GM11168 (cell line): ENCODE data around the gene VPS35L.
"Not testable (repeated sequence)": the region's sequence is repeated elsewhere in the genome, so short reads cannot be mapped to it uniquely, and the experiment has no call there.

Source experiments
- in situ Hi-C: fragments of 300-500 bp; cut with MboI; formaldehyde crosslinking; loops from one replicate; pipeline ENCODE4 v1.12.0; 2022; ENCODE audit warnings: low sequenced_read_pairs; ENCODE audit not compliant: unreplicated experiment

Gene VPS35L

DNA sequence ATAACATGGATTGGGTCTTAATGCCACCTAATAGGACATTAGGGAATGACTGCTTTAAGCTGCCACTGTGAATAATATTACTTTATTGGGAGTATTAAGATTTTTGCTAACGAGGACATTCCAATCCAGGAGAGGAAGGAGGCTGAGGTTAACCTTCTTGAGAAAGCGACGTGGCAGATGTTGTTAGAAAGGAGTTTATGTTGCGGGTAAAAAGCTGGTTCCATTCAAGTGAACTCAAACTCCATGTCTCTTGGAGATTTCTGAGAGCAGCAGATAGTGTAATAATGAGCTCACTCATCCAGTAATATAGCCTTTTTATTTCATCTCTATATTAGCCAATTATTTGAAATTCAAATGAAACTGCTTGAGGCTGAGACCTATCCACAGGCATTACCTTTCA lies 87.0 kb downstream of the VPS35L start:
- in situ Hi-C loops, result no loop called here

DNA sequence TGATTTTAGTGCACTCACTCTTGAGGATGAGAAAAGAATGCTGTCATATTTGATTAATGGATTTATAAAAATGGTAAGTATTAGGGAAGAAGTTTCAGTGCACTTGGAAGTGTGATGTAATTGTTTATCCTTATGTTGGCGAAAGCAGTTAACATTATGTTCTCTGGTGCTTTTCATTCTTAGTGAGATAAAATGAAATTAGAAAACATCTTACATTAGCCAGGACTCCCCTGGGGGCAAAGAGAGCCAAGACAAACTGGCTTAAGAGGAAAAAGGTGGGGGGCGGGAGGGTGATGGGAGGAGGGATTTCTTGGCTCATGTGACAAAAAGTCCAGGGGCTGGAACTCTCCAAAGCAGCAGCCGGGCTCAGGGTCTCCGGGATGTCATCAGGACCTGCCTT lies 89.4 kb downstream of the VPS35L start:
- in situ Hi-C loops, result no loop called here

DNA sequence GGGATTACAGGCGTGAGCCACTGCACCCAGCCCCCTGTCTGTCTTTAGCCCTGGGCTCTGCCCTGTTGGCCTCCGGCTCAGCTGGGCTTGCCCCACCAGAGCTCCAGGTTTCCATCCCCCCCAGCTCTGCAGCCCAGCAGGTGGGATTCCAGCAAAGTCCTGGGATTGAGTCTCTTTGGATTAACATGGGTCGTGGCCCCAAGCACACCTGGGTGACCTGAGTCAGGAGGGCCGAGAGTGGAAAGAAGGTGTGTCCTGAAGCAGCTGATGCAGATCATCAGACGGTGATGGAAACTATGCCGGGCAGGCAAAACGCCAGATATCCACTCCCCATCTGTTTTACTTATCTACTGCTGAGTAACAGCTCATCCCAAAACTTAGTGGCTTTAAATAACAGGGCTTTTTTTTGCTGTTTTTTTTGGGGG lies 90.1 kb downstream of the VPS35L start:
- in situ Hi-C loops, result no loop called here

DNA sequence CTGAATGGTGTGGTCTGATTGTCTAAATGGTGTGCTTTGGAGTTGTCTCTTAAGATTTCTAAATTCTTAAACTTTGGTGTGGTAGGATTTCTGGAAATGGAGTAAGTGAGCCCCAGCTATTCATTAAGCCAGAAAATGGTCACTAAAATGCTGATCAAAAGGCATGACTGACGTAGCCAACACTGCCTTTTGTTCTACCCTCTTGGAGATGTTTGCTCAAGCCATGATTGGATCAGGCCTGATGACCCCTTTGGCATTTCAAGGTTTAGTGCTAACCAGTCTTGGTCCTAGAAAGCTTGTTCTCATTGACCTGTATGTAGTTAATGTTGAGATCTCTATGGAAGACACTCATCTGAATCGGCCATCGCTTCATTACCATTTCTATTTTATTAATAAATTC lies 94.5 kb downstream of the VPS35L start:
- in situ Hi-C loops, result no loop called here

DNA sequence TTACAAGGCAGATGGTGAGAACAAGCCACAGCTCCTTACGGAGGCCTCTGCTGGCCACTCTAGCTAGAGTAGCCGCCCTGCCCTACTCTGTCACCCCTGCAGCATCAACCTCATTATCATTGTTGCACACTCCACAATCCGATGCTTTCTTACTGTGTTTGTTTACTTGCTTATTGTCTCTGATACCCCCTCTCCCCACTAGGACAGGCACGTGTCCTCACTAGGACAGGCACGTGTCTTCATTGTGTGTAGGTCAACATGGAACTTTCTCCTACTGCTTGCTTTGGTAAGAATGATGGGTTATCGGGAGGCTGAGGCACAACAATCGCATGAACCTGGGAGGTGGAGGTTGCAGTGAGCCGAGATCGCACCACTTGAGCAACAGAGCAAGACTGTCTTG lies 98.6 kb downstream of the VPS35L start:
- in situ Hi-C loops, result no loop called here

DNA sequence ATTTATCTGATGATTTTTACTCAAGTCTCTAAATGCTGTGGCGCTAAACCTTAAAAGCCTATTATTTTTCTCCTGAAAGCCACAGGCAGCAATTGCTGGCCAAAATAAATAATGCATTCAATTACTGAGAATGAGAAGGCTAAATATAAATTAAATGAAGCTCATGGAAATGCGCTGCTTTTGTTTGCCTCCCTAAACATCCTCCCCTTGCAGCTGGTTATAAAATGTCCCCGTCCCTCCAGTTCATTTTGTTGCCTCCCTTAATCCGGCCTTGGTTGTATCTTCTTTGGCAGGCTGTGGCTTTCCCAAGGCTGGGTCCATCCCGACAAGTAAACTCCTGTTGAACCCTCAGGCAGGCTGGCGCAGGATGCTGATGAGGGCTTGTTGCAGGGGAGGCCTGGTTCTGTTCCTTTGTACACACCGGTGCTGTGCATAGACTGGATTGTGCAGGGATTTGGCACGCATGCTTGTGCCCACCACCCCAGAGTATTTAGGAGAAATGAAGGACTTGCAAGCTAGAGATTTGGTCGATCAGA lies 99.8 kb downstream of the VPS35L start:
- in situ Hi-C loops, result no loop called here

DNA sequence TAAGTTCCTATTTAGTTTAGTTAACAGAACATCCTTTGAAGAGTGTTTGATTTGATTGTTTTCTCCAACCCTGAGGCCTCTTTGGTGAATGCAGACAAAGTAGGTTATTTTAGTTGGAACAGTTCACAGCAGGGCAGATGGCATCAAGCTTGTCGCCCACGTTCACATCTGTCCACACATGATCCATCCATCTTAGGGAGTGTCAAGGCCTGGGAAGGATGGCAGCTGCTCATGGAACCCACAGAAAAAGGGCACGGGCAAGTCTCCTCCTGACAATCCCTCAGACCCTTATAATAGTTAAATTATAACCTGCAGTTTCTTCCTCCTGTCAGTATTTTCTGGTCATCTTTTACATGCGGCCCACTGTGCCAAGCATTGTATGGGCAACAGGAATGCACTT lies 102.3 kb downstream of the VPS35L start:
- in situ Hi-C loops, result no loop called here

DNA sequence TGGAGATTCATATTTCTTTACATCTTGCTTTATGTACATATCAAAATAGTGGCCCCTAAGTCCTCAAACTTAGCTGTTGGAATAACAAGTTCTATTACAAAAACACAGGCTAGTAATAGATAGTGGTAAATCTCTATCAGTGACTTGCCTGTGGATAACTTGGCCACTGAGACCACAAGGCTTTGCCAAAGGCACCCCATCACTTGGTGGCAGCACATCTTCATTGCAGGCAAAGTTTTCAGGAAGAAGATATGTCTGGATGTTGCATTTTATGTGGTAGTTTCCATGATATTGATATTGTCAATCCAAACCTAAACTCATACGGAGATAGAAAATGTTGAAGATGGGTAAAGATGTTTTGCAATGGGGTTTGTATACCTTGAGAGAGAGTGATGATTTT lies 104.1 kb downstream of the VPS35L start:
- in situ Hi-C loops, result no loop called here

DNA sequence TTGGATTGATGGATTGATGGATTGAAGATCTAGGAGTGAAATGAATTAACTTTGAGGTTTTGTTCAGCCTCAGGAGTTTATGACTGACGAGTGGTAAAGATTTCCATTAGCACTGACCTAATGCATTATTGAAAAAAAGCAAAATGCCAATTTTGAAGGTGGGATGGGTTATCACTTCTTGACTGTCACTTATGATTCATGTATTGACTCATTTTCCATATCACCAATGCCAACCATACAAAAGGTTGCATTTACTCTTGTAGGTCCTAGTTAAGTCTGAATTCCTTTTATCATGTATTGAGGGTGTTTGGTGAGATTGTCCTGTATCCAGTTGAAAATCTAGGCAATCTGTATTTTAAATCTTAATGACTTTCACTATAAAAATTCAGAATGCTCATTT lies 104.9 kb downstream of the VPS35L start:
- in situ Hi-C loops, result no loop called here

DNA sequence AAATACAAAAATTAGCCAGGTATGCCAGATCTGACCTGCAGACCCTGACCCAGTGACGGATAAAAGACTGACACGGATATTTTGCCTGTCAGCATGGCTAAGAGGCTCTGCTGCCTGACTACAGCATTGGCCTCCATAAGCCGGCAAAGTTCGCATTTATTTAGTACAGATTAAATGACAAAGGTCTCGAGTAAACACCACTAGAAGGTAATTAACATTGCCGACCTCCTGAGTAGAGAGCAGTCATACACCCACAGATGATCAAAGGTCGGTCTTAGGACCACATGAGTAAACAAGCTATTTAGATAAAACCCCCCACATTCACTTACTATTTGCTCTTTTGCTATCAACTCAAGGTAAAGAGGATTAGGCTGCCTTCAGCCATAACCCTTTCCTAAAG lies 106.8 kb downstream of the VPS35L start:
- in situ Hi-C loops, result no loop called here

DNA sequence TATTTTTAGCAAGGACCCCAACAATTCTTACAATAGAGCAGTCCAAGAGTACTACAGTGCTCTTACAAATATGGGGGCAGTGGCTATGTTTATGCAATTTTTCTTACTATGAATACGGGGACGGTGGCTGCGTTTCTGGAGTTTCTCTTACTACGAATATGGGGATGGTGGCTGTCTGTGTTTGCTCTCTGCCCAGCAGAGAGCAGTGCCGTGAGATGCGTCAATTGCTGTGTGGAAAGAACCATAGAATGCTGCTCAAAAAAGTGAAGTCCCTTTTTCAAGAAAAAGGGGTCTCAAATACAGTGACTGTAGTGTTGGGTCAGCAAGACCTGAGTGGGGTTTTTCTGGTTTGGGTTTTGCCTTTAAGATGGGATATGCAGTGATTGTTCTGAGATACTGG lies 108.7 kb downstream of the VPS35L start:
- in situ Hi-C loops, result no loop called here

DNA sequence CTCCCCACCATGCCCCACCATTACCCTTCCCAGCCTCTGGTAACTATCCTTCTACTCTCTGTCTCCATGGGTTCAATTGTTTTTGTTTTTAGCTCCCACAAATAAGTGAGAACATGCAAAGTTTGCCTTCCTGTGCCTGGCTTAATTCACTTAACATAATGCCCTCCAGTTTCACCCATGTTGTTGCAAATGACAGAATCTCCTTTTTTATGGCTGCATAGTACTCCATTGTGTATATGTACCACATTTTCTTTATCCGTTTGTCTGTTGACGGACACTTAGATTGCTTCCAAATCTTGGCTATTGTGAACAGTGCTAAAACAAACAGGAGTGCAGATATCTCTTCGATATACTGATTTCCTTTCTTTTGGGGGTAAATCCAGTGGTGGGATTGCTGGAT lies 109.8 kb downstream of the VPS35L start:
- in situ Hi-C loops, result not testable (repeated sequence)

DNA sequence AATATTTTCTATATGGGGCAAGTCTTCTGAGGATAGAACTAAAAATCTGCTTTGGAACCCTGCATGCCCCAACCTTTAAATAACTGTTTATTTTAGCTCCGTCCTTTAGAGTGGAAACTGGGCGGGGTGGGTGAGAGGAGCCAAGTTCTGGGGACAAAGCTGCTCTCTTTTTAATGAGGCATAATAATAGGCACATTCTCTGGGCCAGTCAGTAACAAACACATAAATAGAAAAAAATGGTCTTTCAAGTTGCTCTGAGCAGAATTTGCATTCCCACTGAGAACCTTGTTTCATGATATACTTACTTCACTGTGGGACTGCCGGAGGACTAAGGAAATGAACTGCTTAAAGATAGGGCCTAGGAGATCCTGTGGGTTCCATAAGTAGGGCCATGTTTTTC lies 111.0 kb downstream of the VPS35L start:
- in situ Hi-C loops, result no loop called here

DNA sequence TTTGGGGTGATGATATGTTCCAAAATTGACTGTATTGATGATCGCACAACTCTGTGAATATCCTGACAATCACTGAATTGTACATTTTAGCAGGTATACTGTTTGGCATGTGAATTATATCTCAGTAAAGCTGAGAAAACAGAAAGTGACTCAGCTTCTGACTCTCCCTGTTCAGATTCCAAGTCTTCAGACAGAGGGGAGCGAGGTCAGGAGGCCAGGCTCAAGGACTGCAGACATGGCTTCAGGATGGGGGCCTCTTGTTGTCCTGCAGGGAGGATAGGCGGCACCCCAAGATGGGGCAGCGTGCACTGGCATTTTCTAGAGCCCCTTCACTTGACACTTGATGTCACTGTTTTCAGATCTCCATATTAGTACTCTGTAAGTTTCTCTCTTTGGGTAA lies 116.9 kb downstream of the VPS35L start:
- in situ Hi-C loops, result no loop called here

DNA sequence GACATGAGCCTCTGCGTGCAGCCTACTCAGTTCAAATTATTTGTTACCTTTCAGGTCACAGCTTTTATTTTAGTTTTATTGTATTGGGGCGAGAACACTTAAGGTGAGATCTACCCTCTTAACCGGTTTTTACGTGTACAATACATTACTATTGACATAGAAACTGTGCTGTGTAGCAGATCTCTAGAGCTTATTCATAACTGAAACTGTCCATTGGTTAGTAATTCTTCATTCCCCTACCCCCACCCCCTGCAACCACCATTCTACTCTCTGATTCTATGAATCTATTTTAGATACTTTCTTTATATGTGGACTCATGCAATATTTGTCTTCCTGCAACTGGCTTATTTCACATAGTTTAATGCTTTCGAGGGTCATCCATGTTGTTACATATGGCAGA lies 119.0 kb downstream of the VPS35L start:
- in situ Hi-C loops, result no loop called here

DNA sequence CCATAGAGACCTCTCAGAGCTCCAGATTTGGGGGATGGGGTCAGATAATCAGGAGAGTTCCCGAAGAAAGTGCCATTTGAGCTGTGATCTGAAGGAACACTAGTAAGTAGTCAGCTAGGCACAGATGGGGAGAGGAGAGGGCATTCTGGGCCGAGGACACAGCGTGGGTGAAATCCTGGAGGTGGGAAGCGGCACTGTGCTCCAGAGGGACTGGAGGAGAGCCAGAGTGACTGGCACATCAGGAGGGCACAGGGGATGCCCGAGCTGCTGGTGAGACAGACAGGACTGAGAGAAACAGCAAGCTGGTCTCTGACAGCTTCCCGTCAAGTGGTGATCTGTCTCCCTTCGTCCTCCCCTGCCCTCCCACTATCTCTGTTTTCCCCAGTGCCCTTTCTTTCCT lies 121.9 kb downstream of the VPS35L start:
- in situ Hi-C loops, result no loop called here

DNA sequence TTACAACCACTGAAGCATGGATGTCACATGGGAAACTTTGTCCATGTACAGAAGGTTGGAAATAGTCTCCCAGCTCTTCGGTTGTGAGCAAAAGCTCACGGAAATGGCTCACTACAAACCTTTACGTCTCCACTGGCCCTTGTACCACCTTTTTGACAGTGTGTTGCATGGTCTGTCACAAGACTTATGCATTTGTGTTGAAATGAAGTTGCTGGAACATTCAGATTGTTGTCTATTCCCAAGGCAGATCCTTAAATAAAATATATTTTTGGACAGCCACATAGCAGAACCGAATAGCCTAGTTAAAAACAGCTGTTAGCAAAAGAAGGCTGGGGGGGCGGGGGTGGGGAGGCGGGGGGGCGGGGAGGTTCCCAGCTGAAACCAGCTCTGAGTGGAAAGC lies 123.3 kb downstream of the VPS35L start:
- in situ Hi-C loops, result no loop called here

DNA sequence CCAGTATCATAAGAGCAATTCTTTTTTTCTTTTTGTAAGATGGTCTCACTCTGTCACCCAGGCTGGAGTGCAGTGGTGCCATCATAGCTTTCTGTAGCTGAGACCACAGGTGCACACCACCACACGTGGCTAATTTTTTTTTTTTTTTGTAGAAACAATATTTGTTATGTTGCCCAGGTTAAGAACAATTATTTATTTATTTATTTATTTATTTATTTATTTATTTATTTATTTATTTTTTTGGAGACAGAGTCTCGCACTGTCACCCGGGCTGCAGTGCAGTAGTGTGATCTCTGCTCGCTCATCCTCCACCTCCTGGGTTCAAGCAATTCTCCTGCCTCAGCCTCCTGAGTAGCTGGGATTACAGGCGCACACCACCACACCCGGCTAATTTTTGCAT lies 123.8 kb downstream of the VPS35L start:
- in situ Hi-C loops, result not testable (repeated sequence)

DNA sequence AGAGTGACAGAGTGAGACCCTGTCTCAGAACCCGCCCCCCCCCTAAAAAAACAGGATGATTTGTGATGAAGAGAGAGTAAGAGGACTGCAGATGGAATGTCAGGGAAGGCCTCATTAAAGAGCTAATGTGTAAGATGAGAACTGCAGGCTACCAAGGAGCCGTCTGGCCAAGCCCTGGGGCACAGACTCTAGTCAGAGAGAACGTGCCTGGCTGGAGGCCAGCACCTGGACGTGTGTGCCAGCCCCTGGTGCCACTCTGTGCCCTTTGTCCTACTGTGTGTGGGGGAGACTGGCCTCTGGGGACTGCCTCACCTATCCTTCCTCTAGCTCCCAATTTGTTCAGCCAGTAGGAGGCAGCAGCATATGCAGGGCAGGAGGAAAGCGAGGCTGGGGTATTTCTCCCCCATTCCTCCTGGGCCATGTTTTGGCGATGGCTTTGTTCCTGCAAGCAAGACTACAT lies 125.4 kb downstream of the VPS35L start:
- in situ Hi-C loops, result no loop called here

DNA sequence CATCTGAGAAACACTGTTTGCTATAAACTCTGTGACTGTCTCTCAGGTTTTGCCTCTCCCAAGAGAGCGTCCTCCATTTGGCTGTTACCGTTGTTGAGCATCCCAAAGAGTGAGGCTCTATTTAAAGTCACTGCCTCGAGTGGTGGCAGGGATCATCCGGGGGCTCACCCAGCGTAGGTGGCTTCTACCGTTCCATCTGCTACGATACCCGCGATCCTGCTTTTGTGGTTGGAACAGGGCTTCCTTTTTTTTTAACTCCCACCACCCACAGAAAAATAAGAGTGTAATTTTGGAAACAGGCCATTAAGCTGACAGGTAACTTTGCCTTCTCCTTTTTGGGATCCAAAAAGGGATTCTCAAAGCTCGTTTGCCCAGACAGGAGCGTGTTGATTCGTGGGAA lies 126.1 kb downstream of the VPS35L start:
- in situ Hi-C loops, result no loop called here

DNA sequence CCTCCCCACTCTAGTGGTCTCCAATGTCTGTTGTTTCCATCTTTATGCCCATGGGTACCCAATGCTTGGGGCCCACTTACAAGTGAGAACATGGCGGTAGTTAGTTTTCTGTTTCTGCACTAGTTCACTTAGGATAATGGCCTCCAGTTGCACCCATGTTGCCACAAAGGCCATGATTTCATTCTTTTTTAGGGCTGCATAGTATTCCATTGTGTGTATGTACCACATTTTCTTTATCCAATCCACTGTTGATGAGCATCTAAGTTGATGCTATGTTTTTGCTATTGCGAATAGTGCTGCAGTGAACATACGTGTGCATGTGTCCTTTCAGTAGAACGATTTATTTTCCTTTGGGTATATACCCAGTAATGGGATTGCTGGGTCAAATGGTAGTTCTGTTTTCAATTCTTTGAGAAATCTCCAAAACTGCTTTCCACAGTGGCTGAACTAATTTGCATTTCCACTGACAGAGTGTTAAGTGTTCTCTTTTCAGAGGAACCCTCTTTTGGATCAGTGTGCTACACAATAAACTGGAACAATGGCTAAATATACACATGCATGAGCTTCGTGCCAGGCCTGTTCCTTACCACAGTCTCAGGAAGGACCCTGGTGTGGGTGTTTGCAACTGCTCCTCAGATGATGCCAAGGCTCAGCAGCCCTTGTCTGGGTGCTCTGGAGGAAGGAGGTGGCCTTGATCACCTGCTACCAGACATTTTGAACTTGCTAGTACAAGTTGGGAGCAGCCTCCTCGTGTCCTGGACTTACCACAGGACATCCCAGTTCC lies 128.1 kb downstream of the VPS35L start:
- in situ Hi-C loops, result no loop called here

DNA sequence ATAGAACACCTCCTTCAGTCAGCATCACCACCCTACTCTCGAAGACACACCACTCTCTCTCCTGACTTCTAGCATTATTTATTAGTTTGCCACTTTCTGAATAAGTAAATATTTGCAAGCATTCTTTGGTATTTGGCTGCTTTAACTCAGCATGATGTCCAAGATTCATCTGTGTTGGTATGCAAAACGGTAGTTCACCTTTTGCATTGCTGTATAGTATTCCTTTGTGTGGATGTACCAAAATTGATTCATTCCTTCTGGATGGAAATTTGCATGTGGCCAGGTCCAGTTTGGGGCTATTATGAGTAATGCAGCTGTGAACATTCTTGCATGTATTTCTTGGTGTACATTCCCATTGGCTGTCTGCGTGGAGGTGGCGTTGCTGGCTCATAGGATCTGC lies 129.7 kb downstream of the VPS35L start:
- in situ Hi-C loops, result no loop called here
